Osteocyte (in vitro differentiated cells): ENCODE results near the gene CD9. TPM values are rescaled to one million over a fixed set of nuclear protein-coding genes. Genes with fewer than 3 reads are reported as not detected.
A peak's percentile ranks its signal among the peaks of the same experiment; 100 is the strongest.

Experiments
- DNase-seq: peaks from one replicate; pipeline ENCODE4 v3.0.0; 2021; ENCODE audit warnings: mixed read lengths; ENCODE audit not compliant: unreplicated experiment; ENCODE audit errors: extremely low spot score
- H3K27ac Mint-ChIP-seq: one replicate; pipeline ENCODE4 v1.8.0; 2021; ENCODE audit warnings: mild to moderate bottlenecking, mixed read lengths; ENCODE audit not compliant: unreplicated experiment
- H3K27me3 Mint-ChIP-seq: one replicate; pipeline ENCODE4 v1.8.0; 2021; ENCODE audit warnings: mixed read lengths; ENCODE audit not compliant: unreplicated experiment
- H3K36me3 Mint-ChIP-seq: one replicate; pipeline ENCODE4 v1.8.0; 2021; ENCODE audit warnings: mixed read lengths; ENCODE audit not compliant: unreplicated experiment
- H3K4me1 Mint-ChIP-seq: one replicate; pipeline ENCODE4 v1.8.0; 2021; ENCODE audit warnings: mixed read lengths; ENCODE audit not compliant: unreplicated experiment
- H3K4me3 Mint-ChIP-seq: one replicate; pipeline ENCODE4 v1.8.0; 2021; ENCODE audit warnings: mild to moderate bottlenecking, moderate library complexity, mixed read lengths; ENCODE audit not compliant: unreplicated experiment
- H3K9me3 Mint-ChIP-seq: one replicate; pipeline ENCODE4 v1.8.0; 2021; ENCODE audit warnings: mixed read lengths; ENCODE audit not compliant: unreplicated experiment
- CTCF ChIP-seq: fragments of 200-600 bp; sonication (generic); IDR thresholded peaks from 2 replicates; pipeline ENCODE4 v1.5.0; 2021; ENCODE audit warnings: antibody characterized with exemption, mild to moderate bottlenecking, moderate library complexity
- total RNA-seq: library from RNA; stranded (reverse); gene quantifications from 2 replicates; pipeline ENCODE4 v1.2.1, GENCODE V29; 2021

The CD9 gene
- total RNA-seq, 1 donor from 2014 or later, result 77.1 TPM

- DNase-seq, result no peak
- Mint-ChIP-seq H3K4me1 (peaks cover 74% of the 10 kb centered on the region), H3K27ac (peak overlapping the region; percentile 87), H3K4me3 (no peak overlapping the region), H3K9me3 (no peaks in the 10 kb centered on the region), H3K27me3 (no peaks in the 10 kb centered on the region), H3K36me3 (no peaks in the 10 kb centered on the region)
- TF ChIP-seq CTCF, result no peak
Measured at GRCh38 chr12:6211421-6211869, 11.2 kb downstream of the CD9 start.

GRCh38 chr12:6212086-6212485 lies 11.9 kb downstream of the CD9 start:
- no peak for TF ChIP-seq CTCF
- no peaks in the 10 kb centered on the region for H3K27me3 Mint-ChIP-seq
- peak overlapping the region; percentile 87 for H3K27ac Mint-ChIP-seq
- no peak overlapping the region for H3K4me3 Mint-ChIP-seq
- peaks cover 75% of the 10 kb centered on the region for H3K4me1 Mint-ChIP-seq
- H3K36me3 Mint-ChIP-seq, result no peaks in the 10 kb centered on the region
- no peaks in the 10 kb centered on the region for H3K9me3 Mint-ChIP-seq
- DNase-seq, result no peak

- no peak for TF ChIP-seq CTCF
- H3K4me3 Mint-ChIP-seq, result no peak overlapping the region
- H3K4me1 Mint-ChIP-seq, result peaks cover 71% of the 10 kb centered on the region
- H3K9me3 Mint-ChIP-seq, result no peaks in the 10 kb centered on the region
- H3K27ac Mint-ChIP-seq, result no peak overlapping the region
- H3K36me3 Mint-ChIP-seq, result no peaks in the 10 kb centered on the region
- DNase-seq, result no peak
- H3K27me3 Mint-ChIP-seq, result no peaks in the 10 kb centered on the region
Measured at GRCh38 chr12:6213969-6214368, 13.8 kb downstream of the CD9 start.

- no peak overlapping the region for H3K4me3 Mint-ChIP-seq
- no peak for TF ChIP-seq CTCF
- H3K27me3 Mint-ChIP-seq, result no peaks in the 10 kb centered on the region
- no peak for DNase-seq
- H3K9me3 Mint-ChIP-seq, result no peaks in the 10 kb centered on the region
- peaks cover under 1% of the 10 kb centered on the region for H3K36me3 Mint-ChIP-seq
- H3K4me1 Mint-ChIP-seq, result peaks cover 69% of the 10 kb centered on the region
- peak overlapping the region; percentile 100 for H3K27ac Mint-ChIP-seq
Measured at GRCh38 chr12:6214633-6215032, 14.4 kb downstream of the CD9 start.

- Mint-ChIP-seq H3K27me3 (no peaks in the 10 kb centered on the region), H3K4me1 (peaks cover 68% of the 10 kb centered on the region), H3K36me3 (peaks cover 6% of the 10 kb centered on the region), H3K4me3 (no peak overlapping the region), H3K27ac (peak overlapping the region; percentile 100), H3K9me3 (no peaks in the 10 kb centered on the region)
- DNase-seq, result no peak
- TF ChIP-seq CTCF, result no peak
Measured at GRCh38 chr12:6215120-6215807, 15.1 kb downstream of the CD9 start.
